Kidney (tissue), 14 donors: ENCODE measurements around the gene ECT2L. TPM values are rescaled to one million over a fixed set of nuclear protein-coding genes. Genes with fewer than 3 reads are reported as not detected.

Source experiments
- DNase-seq, 5 donors: peaks; one replicate each; pipeline ENCODE4 v3.0.0-alpha.2; 2013 to 2020
- FAIRE-seq: peaks from 2 replicates; lab custom pipeline; 2012; peaks lifted over from hg19 to GRCh38; lab: Jason Lieb, UNC
- H3K27ac ChIP-seq, 2 donors: one replicate each; pipeline ENCODE4 v1.7.0; 2013; ENCODE audit warnings: low read depth in 2 of 2, low read length in 2 of 2, inconsistent platforms in 1 of 2
- H3K27me3 ChIP-seq: one replicate; pipeline ENCODE4 v1.7.1; 2013; ENCODE audit warnings: low read length, inconsistent platforms; ENCODE audit not compliant: control insufficient read depth, insufficient read depth
- H3K36me3 ChIP-seq, 3 donors: one replicate each; pipeline versions ENCODE4 v1.7.0 to v1.7.1; 2013; ENCODE audit warnings: low read length in 3 of 3, control low read depth in 1 of 3, inconsistent platforms in 1 of 3; ENCODE audit not compliant: insufficient read depth in 3 of 3, control insufficient read depth in 2 of 3
- H3K4me1 ChIP-seq, 3 donors: one replicate each; pipeline versions ENCODE4 v1.7.0 to v1.7.1; 2013; ENCODE audit warnings: low read length in 3 of 3, inconsistent platforms in 1 of 3, low read depth in 1 of 3; ENCODE audit not compliant: control insufficient read depth in 2 of 3, insufficient read depth in 2 of 3
- H3K4me3 ChIP-seq, 3 donors: one replicate each; pipeline versions ENCODE4 v1.7.0 to v1.8.1; 2013; ENCODE audit warnings: low read length in 3 of 3, control low read depth in 1 of 3, inconsistent platforms in 1 of 3
- H3K9ac ChIP-seq, 3 donors: one replicate each; pipeline versions ENCODE4 v1.7.0 to v1.7.1; 2013; ENCODE audit warnings: low read length in 3 of 3, control low read depth in 1 of 3, inconsistent platforms in 1 of 3
- H3K9me3 ChIP-seq, 3 donors: one replicate each; pipeline versions ENCODE4 v1.7.0 to v1.7.1; 2013; ENCODE audit warnings: low read length in 3 of 3, control low read depth in 1 of 3, inconsistent platforms in 1 of 3; ENCODE audit not compliant: control insufficient read depth in 2 of 3, insufficient read depth in 1 of 3
- intact Hi-C: fragments of 100-400 bp; cut with DNase I; formaldehyde crosslinking; loops from one replicate; pipeline ENCODE4 v1.11.1; 2022
- polyA plus RNA-seq: library from polyadenylated mRNA; stranded (reverse); fragments of 350-450 nt; fragmentation: Illumina TruSeq; extraction: RNeasy Lipid Tissue Mini Kit (QIAGEN cat#74804); gene quantifications from one replicate; pipeline ENCODE4 v1.2.3, GENCODE V29; 2014; ENCODE audit warnings: low read depth, low replicate concordance; ENCODE audit not compliant: insufficient read depth
- total RNA-seq: library from RNA; stranded (reverse); fragmentation: NEBNext Ultra II Directional; extraction: Animal tissue kit (Norgen Biotek cat#: 25700); gene quantifications from one replicate; pipeline ENCODE4 v1.2.1, GENCODE V29; 2021
- TF ChIP-seq, protein P1 (sequence below): IDR thresholded peaks from 3 replicates; pipeline ENCODE4 v1.5.1; 2012; ENCODE audit warnings: mild to moderate bottlenecking, moderate library complexity, borderline replicate concordance; ENCODE audit not compliant: insufficient read depth; ENCODE audit errors: extremely low read depth
- donor health status: control.
- donor health status: control.
- donor health status: control.
- donor health status: control.
- donor health status: control.
- donor health status: DM: yes; HTN: yes; CAD: no.
- donor health status: Normal renal cell carcinoma (clear cell type).

ECT2L gene
- total and polyA plus RNA-seq, 2 donors from 2014 or later = 0.13 TPM; not detected in 1

DNA sequence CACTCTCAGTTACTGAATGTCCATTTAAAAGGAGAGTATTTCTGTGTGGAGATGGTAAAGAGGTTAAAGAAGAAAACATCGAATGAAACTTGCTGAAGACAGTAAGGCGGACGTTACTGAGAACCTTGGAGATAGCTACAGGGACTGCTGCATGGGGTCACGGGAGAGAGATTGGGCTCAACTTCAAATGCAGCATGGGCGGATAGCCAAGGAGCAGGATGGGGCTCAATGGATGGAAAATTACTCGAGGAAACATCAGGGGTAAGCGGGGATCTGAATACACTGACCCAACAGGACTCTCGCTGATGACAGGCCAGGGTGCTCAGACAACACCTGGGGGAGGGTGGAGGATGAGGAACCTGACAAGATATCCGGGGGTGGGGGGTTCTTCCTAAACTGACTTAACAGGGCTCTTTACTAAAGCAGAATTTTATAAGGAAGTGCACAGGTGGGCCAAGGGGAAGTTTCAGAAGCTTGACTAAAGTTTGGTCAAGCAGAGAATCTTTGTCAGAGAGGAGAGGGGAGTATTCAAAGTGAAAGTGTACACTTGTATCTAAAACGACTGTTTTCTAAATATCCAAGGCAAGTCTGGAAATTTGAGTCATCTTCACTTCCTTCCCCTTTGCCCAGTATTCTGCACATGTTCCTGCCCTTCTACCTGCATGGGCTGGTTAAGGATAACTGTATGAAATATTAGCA, 22.8 kb downstream of the ECT2L start:
- Histone ChIP-seq H3K9ac (peak overlapping the region in 2 of 3 donors; percentile 7 to 43), H3K36me3 (no peaks in the 10 kb centered on the region), H3K4me3 (no peak overlapping the region), H3K9me3 (no peaks in the 10 kb centered on the region), H3K27me3 (no peaks in the 10 kb centered on the region), H3K4me1 (peaks cover 0 to 5% (median 0%) of the 10 kb centered on the region in 3 donors), H3K27ac (peak overlapping the region in 1 of 2 donors; percentile 43)
- TF ChIP-seq, protein P1, sequence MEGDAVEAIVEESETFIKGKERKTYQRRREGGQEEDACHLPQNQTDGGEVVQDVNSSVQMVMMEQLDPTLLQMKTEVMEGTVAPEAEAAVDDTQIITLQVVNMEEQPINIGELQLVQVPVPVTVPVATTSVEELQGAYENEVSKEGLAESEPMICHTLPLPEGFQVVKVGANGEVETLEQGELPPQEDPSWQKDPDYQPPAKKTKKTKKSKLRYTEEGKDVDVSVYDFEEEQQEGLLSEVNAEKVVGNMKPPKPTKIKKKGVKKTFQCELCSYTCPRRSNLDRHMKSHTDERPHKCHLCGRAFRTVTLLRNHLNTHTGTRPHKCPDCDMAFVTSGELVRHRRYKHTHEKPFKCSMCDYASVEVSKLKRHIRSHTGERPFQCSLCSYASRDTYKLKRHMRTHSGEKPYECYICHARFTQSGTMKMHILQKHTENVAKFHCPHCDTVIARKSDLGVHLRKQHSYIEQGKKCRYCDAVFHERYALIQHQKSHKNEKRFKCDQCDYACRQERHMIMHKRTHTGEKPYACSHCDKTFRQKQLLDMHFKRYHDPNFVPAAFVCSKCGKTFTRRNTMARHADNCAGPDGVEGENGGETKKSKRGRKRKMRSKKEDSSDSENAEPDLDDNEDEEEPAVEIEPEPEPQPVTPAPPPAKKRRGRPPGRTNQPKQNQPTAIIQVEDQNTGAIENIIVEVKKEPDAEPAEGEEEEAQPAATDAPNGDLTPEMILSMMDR = no peak
- FAIRE-seq (no peak), DNase-seq (no peak)
- intact Hi-C loops = loop anchor here (10.0 kb wide), 1 partner anchor 546 kb away; no protein-coding TSS in a partner anchor

- no peak for FAIRE-seq
- DNase-seq = no peak
- H3K27me3 ChIP-seq = no peaks in the 10 kb centered on the region
- H3K27ac ChIP-seq = no peak overlapping the region
- H3K4me1 ChIP-seq = peaks cover 0 to 5% (median 0%) of the 10 kb centered on the region in 3 donors
- no peak overlapping the region for H3K4me3 ChIP-seq
- no peaks in the 10 kb centered on the region for H3K9me3 ChIP-seq
- no peaks in the 10 kb centered on the region for H3K36me3 ChIP-seq
- intact Hi-C loops = no loop called here
- TF ChIP-seq, protein P1 = no peak
- H3K9ac ChIP-seq = no peak overlapping the region
These were observed 25.6 kb downstream of the ECT2L start for GRCh38 chr6:138821519-138821918.

DNA sequence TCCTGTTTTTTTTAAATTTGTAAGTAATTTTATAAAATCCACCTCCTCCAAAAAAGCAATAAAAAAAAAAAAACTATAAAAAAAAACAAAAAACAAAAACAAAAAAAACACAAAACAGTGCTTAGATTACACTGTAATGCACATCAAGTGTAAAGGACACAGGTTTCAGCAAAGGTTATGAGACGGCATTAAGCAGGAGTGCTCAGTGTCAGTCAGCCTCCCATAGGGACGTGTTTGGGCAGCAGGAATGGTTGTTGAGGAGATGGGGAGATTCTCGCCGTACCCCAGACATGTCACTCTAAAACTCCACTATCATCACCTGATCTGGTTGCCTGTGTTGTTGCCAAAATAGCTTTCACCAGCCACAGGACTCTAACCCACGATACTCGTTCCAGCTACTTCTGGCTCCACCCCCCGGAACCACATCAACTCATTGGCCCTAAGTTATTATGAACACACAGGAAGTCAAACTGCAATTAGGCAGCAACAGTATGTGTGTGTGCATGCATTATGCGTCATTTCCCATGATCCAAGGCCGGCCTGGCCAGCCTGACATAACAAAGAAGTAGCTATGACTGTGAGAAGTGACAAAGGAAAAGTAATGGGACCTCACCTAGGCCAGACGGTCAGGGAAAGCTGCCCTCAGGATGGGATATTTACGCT, 28.7 kb downstream of the ECT2L start:
- TF ChIP-seq, protein P1 = no peak
- peak in 1 of 5 donors; percentile 13 for DNase-seq
- H3K4me3 ChIP-seq = no peak overlapping the region
- no peak overlapping the region for H3K9ac ChIP-seq
- no peaks in the 10 kb centered on the region for H3K9me3 ChIP-seq
- H3K4me1 ChIP-seq = no peaks in the 10 kb centered on the region
- no peaks in the 10 kb centered on the region for H3K27me3 ChIP-seq
- intact Hi-C loops = no loop called here
- no peak for FAIRE-seq
- H3K27ac ChIP-seq = no peak overlapping the region
- no peaks in the 10 kb centered on the region for H3K36me3 ChIP-seq
